Testis (tissue), 3 donors: ENCODE results near the gene ITGAE. TPM values are rescaled to one million over a fixed set of nuclear protein-coding genes. Genes with fewer than 3 reads are reported as not detected.

Experiments used
- DNase-seq: peaks from one replicate; pipeline ENCODE4 v3.0.0-alpha.2; 2019
- H3K27ac ChIP-seq, 2 donors: fragments of 200-600 bp; sonication (generic); one replicate each; pipeline ENCODE4 v1.5.1; 2019
- H3K27me3 ChIP-seq: fragments of 200-600 bp; sonication (generic); one replicate; pipeline ENCODE4 v1.5.1; 2019
- H3K36me3 ChIP-seq: fragments of 200-600 bp; sonication (generic); one replicate; pipeline ENCODE4 v1.5.1; 2017; ENCODE audit warnings: low read depth; ENCODE audit errors: missing control alignments
- H3K4me1 ChIP-seq: fragments of 200-600 bp; sonication (generic); one replicate; pipeline ENCODE4 v1.5.1; 2019
- H3K4me3 ChIP-seq, 2 donors: fragments of 200-600 bp; sonication (generic); one replicate each; pipeline ENCODE4 v1.5.1; 2017 to 2019
- H3K9me3 ChIP-seq: fragments of 200-600 bp; sonication (generic); one replicate; pipeline ENCODE4 v1.5.1; 2017
- POLR2A ChIP-seq: fragments of 450-650 bp; IDR thresholded peaks from one replicate; pipeline ENCODE4 v1.6.1; 2017; ENCODE audit warnings: antibody characterized with exemption, mild to moderate bottlenecking, moderate library complexity
- WGBS, 2 donors: methylation state at CpG; one replicate each; pipeline ENCODE4 v1.1.5; 2018; 5-methylcytosine and 5-hydroxymethylcytosine counted together
- intact Hi-C: fragments of 100-400 bp; cut with DNase I; formaldehyde crosslinking; loops from one replicate; pipeline ENCODE4 v1.15.1; 2023; ENCODE audit warnings: low total_unique reads
- polyA plus RNA-seq: library from polyadenylated mRNA; stranded (reverse); fragments of 350-450 nt; fragmentation: Illumina TruSeq; extraction: RNeasy Lipid Tissue Mini Kit (QIAGEN cat#74804); gene quantifications from one replicate; pipeline ENCODE4 v1.2.3, GENCODE V29; 2014; ENCODE audit warnings: low read depth, low replicate concordance; ENCODE audit not compliant: insufficient read depth
- total RNA-seq, 2 donors: library from RNA; depleted of rRNA; stranded (reverse); fragments of >200 nt; gene quantifications; one replicate each; pipeline ENCODE4 v1.2.3, GENCODE V29; 2016
- TF ChIP-seq, protein P1 (sequence below), 3 experiments: fragments of 450-650 bp in 2 of 3; fragments of 200-600 bp in 1 of 3; sonication (generic) in 1 of 3; IDR thresholded peaks; one replicate each; pipeline ENCODE4 v1.5.1; 2016 to 2019; ENCODE audit warnings: antibody characterized with exemption in 3 of 3, mild to moderate bottlenecking in 2 of 3, moderate library complexity in 1 of 3

ITGAE gene
- total and polyA plus RNA-seq, 3 donors from 2014 or later: 13.1 to 46.7 (median 16.1) TPM

DNA sequence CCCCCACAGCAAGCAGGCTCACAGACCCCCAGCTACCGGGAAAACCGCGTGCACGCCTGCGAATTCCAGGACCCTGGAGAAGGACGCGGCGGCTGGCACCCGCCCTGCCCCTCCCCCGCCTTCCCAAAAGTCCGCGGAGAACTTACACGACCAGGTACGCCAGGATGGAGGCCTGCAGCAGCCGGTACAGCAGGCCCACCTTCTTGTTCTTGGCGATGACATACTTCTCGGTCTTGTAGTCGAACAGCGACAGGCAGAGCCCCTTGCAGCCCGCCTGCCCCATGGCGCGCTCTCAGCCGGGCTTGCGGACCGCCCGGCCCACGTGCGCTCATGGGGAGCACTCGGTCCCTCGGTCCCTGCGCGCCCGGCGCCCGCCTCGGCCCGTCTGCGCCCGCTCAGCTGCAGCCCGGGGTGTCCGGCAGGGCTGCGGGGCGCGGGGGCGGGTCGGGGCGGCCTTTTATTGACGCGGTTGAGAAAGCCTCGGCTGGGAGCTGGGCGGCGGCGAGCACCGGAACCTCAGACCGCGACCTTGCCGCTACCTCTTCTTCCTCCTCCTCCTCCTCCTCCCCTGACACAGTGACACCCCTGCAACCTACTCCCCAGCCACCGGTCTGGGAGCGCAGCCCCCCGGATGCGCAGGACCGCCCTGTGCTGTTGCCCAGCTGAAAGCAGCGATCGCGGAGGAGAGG is 105.1 kb downstream of the ITGAE start, which contains the start of gene P2RX5:
P2RX5 (minus strand) TSS at position 433 of the 689 bp plus-strand sequence; CDS start at position 283, 150 bp downstream.
- Histone ChIP-seq H3K27ac (no peak within 1 kb of the TSS), H3K4me1 (peaks cover 12% of the 10 kb centered on the region), H3K27me3 (no peaks in the 10 kb centered on the region), H3K4me3 (peak within 1 kb of the TSS; percentile 20 to 34), H3K36me3 (no peaks in the 10 kb centered on the region), H3K9me3 (no peaks in the 10 kb centered on the region)
- TF ChIP-seq POLR2A: no peak
- WGBS, 2 donors: 0 to 1% methylated on average over 17 to 62 of the region's 65 CpGs
- DNase-seq: no peak
- intact Hi-C loops: no loop called here

DNA sequence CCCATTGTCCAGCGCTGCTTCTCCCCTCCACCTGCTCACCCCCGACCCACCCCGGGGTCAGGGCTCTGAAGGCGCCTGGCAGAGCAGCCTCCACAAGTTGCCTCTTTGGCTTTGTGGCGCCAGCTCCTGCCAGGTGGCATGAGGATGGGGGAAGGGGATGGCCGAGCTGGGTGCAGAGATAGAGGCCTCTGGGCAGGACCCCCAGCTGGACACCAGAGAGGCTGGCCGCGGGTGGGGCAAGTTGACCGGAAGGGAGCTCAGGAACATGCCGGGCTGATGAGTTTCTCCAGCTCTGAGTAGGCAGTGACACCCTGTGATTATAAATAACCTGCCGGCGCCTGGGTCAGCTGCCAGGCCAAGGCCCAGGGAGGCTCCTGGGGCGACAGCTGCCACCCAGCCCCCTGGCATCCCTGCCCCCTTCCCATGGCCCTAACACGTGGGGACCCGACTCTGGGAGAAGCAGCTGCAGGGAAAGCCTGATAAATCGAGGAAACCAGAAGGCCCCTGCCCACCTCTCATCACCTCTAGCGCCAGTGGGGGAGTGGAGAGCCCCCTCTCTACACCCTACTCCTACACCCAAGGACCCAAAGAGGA is 105.8 kb downstream of the ITGAE start:
- peaks cover 12% of the 10 kb centered on the region for H3K4me1 ChIP-seq
- no peaks in the 10 kb centered on the region for H3K36me3 ChIP-seq
- DNase-seq: no peak
- H3K27ac ChIP-seq: no peak overlapping the region
- whole genome bisulfite sequencing, 2 donors: 5 to 8% methylated on average over 7 to 16 of the region's 17 CpGs
- H3K9me3 ChIP-seq: no peaks in the 10 kb centered on the region
- intact Hi-C loops: no loop called here
- H3K27me3 ChIP-seq: no peaks in the 10 kb centered on the region
- peak overlapping the region; percentile 20 to 34 for H3K4me3 ChIP-seq
- TF ChIP-seq, protein P1, sequence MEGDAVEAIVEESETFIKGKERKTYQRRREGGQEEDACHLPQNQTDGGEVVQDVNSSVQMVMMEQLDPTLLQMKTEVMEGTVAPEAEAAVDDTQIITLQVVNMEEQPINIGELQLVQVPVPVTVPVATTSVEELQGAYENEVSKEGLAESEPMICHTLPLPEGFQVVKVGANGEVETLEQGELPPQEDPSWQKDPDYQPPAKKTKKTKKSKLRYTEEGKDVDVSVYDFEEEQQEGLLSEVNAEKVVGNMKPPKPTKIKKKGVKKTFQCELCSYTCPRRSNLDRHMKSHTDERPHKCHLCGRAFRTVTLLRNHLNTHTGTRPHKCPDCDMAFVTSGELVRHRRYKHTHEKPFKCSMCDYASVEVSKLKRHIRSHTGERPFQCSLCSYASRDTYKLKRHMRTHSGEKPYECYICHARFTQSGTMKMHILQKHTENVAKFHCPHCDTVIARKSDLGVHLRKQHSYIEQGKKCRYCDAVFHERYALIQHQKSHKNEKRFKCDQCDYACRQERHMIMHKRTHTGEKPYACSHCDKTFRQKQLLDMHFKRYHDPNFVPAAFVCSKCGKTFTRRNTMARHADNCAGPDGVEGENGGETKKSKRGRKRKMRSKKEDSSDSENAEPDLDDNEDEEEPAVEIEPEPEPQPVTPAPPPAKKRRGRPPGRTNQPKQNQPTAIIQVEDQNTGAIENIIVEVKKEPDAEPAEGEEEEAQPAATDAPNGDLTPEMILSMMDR (IDR thresholded peaks at IDR 0.05): no peak
- no peak for TF ChIP-seq POLR2A

DNA sequence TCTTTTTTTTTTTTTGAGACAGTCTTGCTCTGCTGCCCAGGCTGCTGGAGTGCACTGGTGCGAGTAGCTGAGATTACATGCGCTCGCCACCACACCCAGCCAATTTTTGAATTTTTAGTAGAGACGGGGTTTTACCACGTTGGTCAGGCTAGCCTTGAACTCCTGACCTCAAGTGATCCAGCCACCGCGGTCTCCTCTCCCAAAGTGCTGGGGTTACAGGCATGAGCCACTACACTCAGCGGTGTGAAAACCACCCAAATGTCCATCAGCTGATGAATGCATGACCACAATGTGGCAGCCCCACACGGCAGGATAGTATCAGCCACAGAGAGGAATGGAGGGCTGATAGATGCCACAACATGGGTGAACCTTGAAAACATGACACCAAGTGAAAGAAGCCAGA is 107.2 kb downstream of the ITGAE start:
- intact Hi-C loops: no loop called here
- Histone ChIP-seq H3K27me3 (no peaks in the 10 kb centered on the region), H3K9me3 (no peaks in the 10 kb centered on the region), H3K4me3 (no peak overlapping the region), H3K27ac (no peak overlapping the region), H3K4me1 (peaks cover 12% of the 10 kb centered on the region), H3K36me3 (no peaks in the 10 kb centered on the region)
- 61 to 73% methylated on average over 9 of the region's 9 CpGs for WGBS, 2 donors
- DNase-seq: no peak
- no peak for TF ChIP-seq POLR2A
- TF ChIP-seq, protein P1 (IDR thresholded peaks at IDR 0.05): no peak

DNA sequence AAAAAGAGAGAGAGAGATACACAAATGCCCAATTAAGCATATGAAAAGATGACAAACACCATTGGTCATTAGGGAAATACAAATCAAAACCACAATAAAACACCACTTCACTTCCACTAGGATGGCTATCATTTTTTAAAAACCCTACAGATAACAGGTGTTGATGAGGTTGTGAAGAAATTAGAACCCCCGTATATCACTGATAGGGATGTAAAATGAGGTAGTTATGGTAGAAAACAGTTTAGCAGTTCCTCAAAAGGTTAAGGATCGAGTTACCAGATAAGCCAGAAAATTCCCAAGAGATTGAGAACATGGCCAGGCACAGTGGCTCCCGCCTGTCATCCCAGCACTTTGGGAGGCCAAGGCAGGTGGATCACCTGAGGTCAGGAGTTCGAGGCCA is 107.8 kb downstream of the ITGAE start:
- intact Hi-C loops: no loop called here
- DNase-seq: no peak
- Histone ChIP-seq H3K4me3 (no peak overlapping the region), H3K27me3 (no peaks in the 10 kb centered on the region), H3K36me3 (no peaks in the 10 kb centered on the region), H3K27ac (no peak overlapping the region), H3K4me1 (peaks cover 12% of the 10 kb centered on the region), H3K9me3 (no peaks in the 10 kb centered on the region)
- WGBS, 2 donors: 78% methylated on average over 4 of the region's 4 CpGs
- TF ChIP-seq, protein P1 (IDR thresholded peaks at IDR 0.05): no peak
- TF ChIP-seq POLR2A: no peak

DNA sequence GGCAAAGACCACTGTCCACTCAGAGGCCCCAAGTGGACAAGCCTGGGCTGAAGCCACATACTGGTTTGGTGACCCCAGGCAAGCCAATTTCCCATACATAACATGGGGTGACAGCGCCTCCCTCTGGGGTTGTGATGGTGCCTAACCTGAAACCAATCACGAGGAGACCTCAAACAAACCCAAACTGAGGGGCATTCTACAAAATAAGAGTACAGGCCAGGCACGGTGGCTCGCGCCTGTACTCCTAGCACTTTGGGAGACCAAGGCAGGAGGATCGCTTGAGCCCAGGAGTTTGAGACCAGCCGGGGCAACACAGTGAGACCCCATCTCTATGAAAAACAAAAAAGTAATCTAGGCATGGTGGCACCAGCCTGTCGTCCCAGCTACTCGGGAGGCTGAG is 108.6 kb downstream of the ITGAE start:
- intact Hi-C loops: no loop called here

More for the DNA sequence above, 108.6 kb downstream of the ITGAE start:
- Histone ChIP-seq H3K27me3 (no peaks in the 10 kb centered on the region), H3K36me3 (no peaks in the 10 kb centered on the region), H3K4me1 (peaks cover 12% of the 10 kb centered on the region), H3K4me3 (no peak overlapping the region), H3K9me3 (no peaks in the 10 kb centered on the region), H3K27ac (no peak overlapping the region)
- WGBS, 2 donors: 84 to 88% methylated on average over 9 of the region's 9 CpGs
- TF ChIP-seq, protein P1 (IDR thresholded peaks at IDR 0.05): no peak
- no peak for TF ChIP-seq POLR2A
- no peak for DNase-seq
